GM10248 (cell line): ENCODE results near the gene FYB1.
"Not testable (repeated sequence)": the region's sequence is repeated elsewhere in the genome, so short reads cannot be mapped to it uniquely, and the experiment has no call there.

ENCODE experiments used
- CTCF ChIA-PET: fragments of 300-600 bp; sonication (Branson Sonifier 250); formaldehyde crosslinking; extraction: SDS; loops from one replicate; lab custom pipeline; 2021; ENCODE audit warnings: antibody characterized with exemption; lab: Yijun Ruan, JAX
- POLR2A ChIA-PET: fragments of 350-650 bp; sonication (Branson Sonifier 250); formaldehyde crosslinking; extraction: SDS; loops from one replicate; lab custom pipeline; 2020; ENCODE audit warnings: antibody characterized with exemption; lab: Yijun Ruan, JAX
- DNase-seq: peaks from one replicate; pipeline ENCODE4 v3.0.0; 2012; ENCODE audit errors: extremely low spot score
- CTCF ChIP-seq: IDR thresholded peaks from 2 replicates; pipeline ENCODE4 v1.5.1; 2012; ENCODE audit warnings: mild to moderate bottlenecking, low read depth; ENCODE audit errors: extremely low read depth, missing control alignments, control extremely low read depth

The FYB1 gene

GRCh38 chr5:39185761-39186160 lies 33.6 kb downstream of the FYB1 start:
- ChIA-PET CTCF (interaction anchor here (2.5 kb wide), 1 partner anchor 10 kb away, joined by 7 read pairs; no protein-coding TSS in a partner anchor), POLR2A (no interaction called here)
- DNase-seq: no peak
- no peak for TF ChIP-seq CTCF

GRCh38 chr5:39179561-39179960 lies 39.8 kb downstream of the FYB1 start:
- POLR2A ChIA-PET: not testable (repeated sequence)
- CTCF ChIA-PET: interaction anchor here (0.8 kb wide), 1 partner anchor 11 kb away, joined by 3 read pairs; no protein-coding TSS in a partner anchor

GRCh38 chr5:39178861-39179260 lies 40.5 kb downstream of the FYB1 start:
- CTCF ChIA-PET: interaction anchor here (0.8 kb wide), 1 partner anchor 10 kb away, joined by 3 read pairs; no protein-coding TSS in a partner anchor
- POLR2A ChIA-PET: no interaction called here
- TF ChIP-seq CTCF: no peak
- no peak for DNase-seq

More at GRCh38 chr5:39179561-39179960, 39.8 kb downstream of the FYB1 start:
- not testable (repeated sequence) for DNase-seq

GRCh38 chr5:39178171-39178570 lies 41.2 kb downstream of the FYB1 start:
- TF ChIP-seq CTCF: no peak
- no peak for DNase-seq
- ChIA-PET CTCF (interaction anchor here (0.8 to 1.8 kb wide), 3 partner anchors 18 to 40 kb away, joined by 3 to 6 read pairs (median 3); no protein-coding TSS in a partner anchor), POLR2A (no interaction called here)

- DNase-seq: peak; percentile 20
- CTCF ChIA-PET: interaction anchor here (0.8 to 1.8 kb wide), 4 partner anchors 19 to 40 kb away, joined by 3 to 6 read pairs (median 3); no protein-coding TSS in a partner anchor
- no peak for TF ChIP-seq CTCF
- POLR2A ChIA-PET: no interaction called here
These were observed 41.8 kb downstream of the FYB1 start for GRCh38 chr5:39177631-39177964.

- TF ChIP-seq CTCF: no peak
- DNase-seq: no peak
- CTCF ChIA-PET: interaction anchor here (0.8 to 1.8 kb wide), 4 partner anchors 19 to 41 kb away, joined by 3 to 6 read pairs (median 3); no protein-coding TSS in a partner anchor
- POLR2A ChIA-PET: no interaction called here
These were observed 42.4 kb downstream of the FYB1 start for GRCh38 chr5:39176759-39177630.

- POLR2A ChIA-PET: no interaction called here
- no peak for TF ChIP-seq CTCF
- DNase-seq: no peak
- CTCF ChIA-PET: interaction anchor here (1.3 to 2.3 kb wide), 2 partner anchors 42 to 44 kb away, joined by 4 to 5 read pairs; partner anchors contain the start of gene FYB1
These were observed 43.9 kb downstream of the FYB1 start for GRCh38 chr5:39175273-39175955.
